ENCODE measurements around the gene GCC2. TPM values are rescaled to one million over a fixed set of nuclear protein-coding genes. Genes with fewer than 3 reads are reported as not detected.
"Not testable (repeated sequence)": the region's sequence is repeated elsewhere in the genome, so short reads cannot be mapped to it uniquely, and the experiment has no call there.

The GCC2 gene
- polyA plus RNA-seq, 1 of the 3 experiments (the other 2 are of a cell fraction) = 4.5 TPM

- H3K79me2 ChIP-seq (ENCODE audit: insufficient read depth); H2AFZ ChIP-seq (ENCODE audit: low read depth); H3K4me3 ChIP-seq (ENCODE audit: low read depth in 2 of 2, low read length in 1 of 2); H3K27ac ChIP-seq (ENCODE audit: low read depth in 2 of 2, low read length in 1 of 2); H3K4me2 ChIP-seq; DNase-seq; POLR2A ChIA-PET; H3K4me1 ChIP-seq (ENCODE audit: control insufficient read depth in 1 of 2, insufficient read depth in 2 of 2, low read depth in 1 of 2, low read length in 1 of 2); H4K20me1 ChIP-seq (ENCODE audit: insufficient read depth); CTCF ChIA-PET; H3K9me3 ChIP-seq; H3F3A ChIP-seq (replicated peaks; ENCODE audit: insufficient read depth); H3K9me2 ChIP-seq; H3K27me3 ChIP-seq (ENCODE audit: insufficient read depth); H3K9ac ChIP-seq; H3K36me3 ChIP-seq (replicated peaks in 1 of 2; ENCODE audit: control insufficient read depth in 1 of 2, insufficient read depth in 2 of 2, low read length in 1 of 2): not testable (repeated sequence)
- 42% methylated on average over 3 of the region's 3 CpGs for WGBS (ENCODE audit: low lambda C conversion rate)
Observed at GRCh38 chr2:108512431-108512830, 63.4 kb downstream of the GCC2 start.

- H3K9me3 ChIP-seq = not testable (repeated sequence)
Observed at GRCh38 chr2:108514478-108514877, 65.5 kb downstream of the GCC2 start.

GRCh38 chr2:108524688-108525087 lies 75.7 kb downstream of the GCC2 start:
- H3F3A ChIP-seq (replicated peaks; ENCODE audit: insufficient read depth); H3K36me3 ChIP-seq (replicated peaks in 1 of 2; ENCODE audit: control insufficient read depth in 1 of 2, insufficient read depth in 2 of 2, low read length in 1 of 2); H3K9me3 ChIP-seq; H4K20me1 ChIP-seq (ENCODE audit: insufficient read depth); H3K4me1 ChIP-seq (ENCODE audit: control insufficient read depth in 1 of 2, insufficient read depth in 2 of 2, low read depth in 1 of 2, low read length in 1 of 2); CTCF ChIA-PET; H2AFZ ChIP-seq (ENCODE audit: low read depth); H3K4me2 ChIP-seq; H3K27me3 ChIP-seq (ENCODE audit: insufficient read depth); H3K4me3 ChIP-seq (ENCODE audit: low read depth in 2 of 2, low read length in 1 of 2); H3K27ac ChIP-seq (ENCODE audit: low read depth in 2 of 2, low read length in 1 of 2); H3K9me2 ChIP-seq; H3K9ac ChIP-seq; DNase-seq; H3K79me2 ChIP-seq (ENCODE audit: insufficient read depth); POLR2A ChIA-PET: not testable (repeated sequence)
- 100% methylated on average over 3 of the region's 6 CpGs for WGBS (ENCODE audit: low lambda C conversion rate)

More at GRCh38 chr2:108514478-108514877, 65.5 kb downstream of the GCC2 start:
- H3K4me2 ChIP-seq; POLR2A ChIA-PET; H3K9ac ChIP-seq; H3F3A ChIP-seq (replicated peaks; ENCODE audit: insufficient read depth); H4K20me1 ChIP-seq (ENCODE audit: insufficient read depth); H3K79me2 ChIP-seq (ENCODE audit: insufficient read depth); H3K4me1 ChIP-seq (ENCODE audit: control insufficient read depth in 1 of 2, insufficient read depth in 2 of 2, low read depth in 1 of 2, low read length in 1 of 2); H2AFZ ChIP-seq (ENCODE audit: low read depth); H3K4me3 ChIP-seq (ENCODE audit: low read depth in 2 of 2, low read length in 1 of 2); CTCF ChIA-PET; H3K9me2 ChIP-seq; H3K36me3 ChIP-seq (replicated peaks in 1 of 2; ENCODE audit: control insufficient read depth in 1 of 2, insufficient read depth in 2 of 2, low read length in 1 of 2); H3K27me3 ChIP-seq (ENCODE audit: insufficient read depth); DNase-seq: not testable (repeated sequence)
- peak overlapping the region in 1 of 2 experiments; percentile 83; a peak in 2 of 4 replicates for H3K27ac ChIP-seq (ENCODE audit: low read depth in 2 of 2, low read length in 1 of 2)
- WGBS (ENCODE audit: low lambda C conversion rate) = 35% methylated on average over 2 of the region's 2 CpGs
- TF ChIP-seq FOSL2 (IDR thresholded peaks at IDR 0.05; ENCODE audit: borderline replicate concordance, low read depth) (0 out of 2 replicates have a peak, but pooled peaks have one; percentile 27), TCF12 (IDR thresholded peaks at IDR 0.05) (peak; percentile 70), EP300 (IDR thresholded peaks at IDR 0.05; ENCODE audit: borderline replicate concordance in 1 of 2, low read depth in 1 of 2, low read length in 1 of 2) (0 out of 4 replicates have a peak, but pooled peaks of 1 of the 2 experiments have one; percentile 24), NFIC (IDR thresholded peaks at IDR 0.05; ENCODE audit: borderline replicate concordance) (peak; percentile 40; the same call in 1 of the 2 replicates)

GRCh38 chr2:108525258-108525657 lies 76.3 kb downstream of the GCC2 start:
- H3F3A ChIP-seq (replicated peaks; ENCODE audit: insufficient read depth); H3K79me2 ChIP-seq (ENCODE audit: insufficient read depth); H3K4me3 ChIP-seq (ENCODE audit: low read depth in 2 of 2, low read length in 1 of 2); H3K9me3 ChIP-seq; H2AFZ ChIP-seq (ENCODE audit: low read depth); H3K4me2 ChIP-seq; H3K9me2 ChIP-seq; H3K27ac ChIP-seq (ENCODE audit: low read depth in 2 of 2, low read length in 1 of 2); H4K20me1 ChIP-seq (ENCODE audit: insufficient read depth); H3K9ac ChIP-seq; H3K4me1 ChIP-seq (ENCODE audit: control insufficient read depth in 1 of 2, insufficient read depth in 2 of 2, low read depth in 1 of 2, low read length in 1 of 2); POLR2A ChIA-PET; CTCF ChIA-PET; DNase-seq; H3K36me3 ChIP-seq (replicated peaks in 1 of 2; ENCODE audit: control insufficient read depth in 1 of 2, insufficient read depth in 2 of 2, low read length in 1 of 2); H3K27me3 ChIP-seq (ENCODE audit: insufficient read depth): not testable (repeated sequence)

Data from SK-N-SH (cell line).